ENCODE measurements around the gene THSD7B. TPM values are rescaled to one million over a fixed set of nuclear protein-coding genes. Genes with fewer than 3 reads are reported as not detected.

THSD7B gene
- total and polyA plus RNA-seq, 2 experiments from 2014 or later: 0.86 to 3.8 TPM

GRCh38 chr2:137333386-137334165, 568.2 kb downstream of the THSD7B start (continued):
- TF ChIP-seq, protein P1, sequence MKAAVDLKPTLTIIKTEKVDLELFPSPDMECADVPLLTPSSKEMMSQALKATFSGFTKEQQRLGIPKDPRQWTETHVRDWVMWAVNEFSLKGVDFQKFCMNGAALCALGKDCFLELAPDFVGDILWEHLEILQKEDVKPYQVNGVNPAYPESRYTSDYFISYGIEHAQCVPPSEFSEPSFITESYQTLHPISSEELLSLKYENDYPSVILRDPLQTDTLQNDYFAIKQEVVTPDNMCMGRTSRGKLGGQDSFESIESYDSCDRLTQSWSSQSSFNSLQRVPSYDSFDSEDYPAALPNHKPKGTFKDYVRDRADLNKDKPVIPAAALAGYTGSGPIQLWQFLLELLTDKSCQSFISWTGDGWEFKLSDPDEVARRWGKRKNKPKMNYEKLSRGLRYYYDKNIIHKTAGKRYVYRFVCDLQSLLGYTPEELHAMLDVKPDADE (IDR thresholded peaks at IDR 0.05): no peak
- TF ChIP-seq POLR2AphosphoS5 (IDR thresholded peaks at IDR 0.05; ENCODE audit: low read depth): no peak
- no peak for TF ChIP-seq NANOG (IDR thresholded peaks at IDR 0.05; ENCODE audit: borderline replicate concordance)
- TF ChIP-seq ZNF331 (CRISPR knock-in tag; IDR thresholded peaks at IDR 0.05; ENCODE audit: low read depth): no peak
- TF ChIP-seq EZH2phosphoT487 (IDR thresholded peaks at IDR 0.05; ENCODE audit: unreplicated experiment): no peak

GRCh38 chr2:137336067-137336466, 570.7 kb downstream of the THSD7B start:
- Histone ChIP-seq H4K20me1 (replicated peaks; ENCODE audit: insufficient read depth) (no peaks in the 10 kb centered on the region), H3F3A (replicated peaks; ENCODE audit: low read depth) (no peaks in the 10 kb centered on the region), H2AFZ (no peak overlapping the region), H3K4me2 (no peak overlapping the region), H3K4me1 (ENCODE audit: insufficient read depth) (peaks cover 9% of the 10 kb centered on the region; the same call in 1 of the 2 replicates), H3K27me3 (ENCODE audit: insufficient read depth) (no peaks in the 10 kb centered on the region), H3K4me3 (no peak overlapping the region), H3K9me2 (ENCODE audit: insufficient read depth) (0 out of 2 replicates have a peak, but pooled peaks cover 4% of the 10 kb centered on the region), H3K79me2 (replicated peaks; ENCODE audit: insufficient read depth) (no peaks in the 10 kb centered on the region), H3K27ac (ENCODE audit: low read depth) (no peak overlapping the region), H3K36me3 (ENCODE audit: insufficient read depth) (no peaks in the 10 kb centered on the region)
- DNase-seq (ENCODE audit: low spot score): no peak
- TF ChIP-seq, protein P2, sequence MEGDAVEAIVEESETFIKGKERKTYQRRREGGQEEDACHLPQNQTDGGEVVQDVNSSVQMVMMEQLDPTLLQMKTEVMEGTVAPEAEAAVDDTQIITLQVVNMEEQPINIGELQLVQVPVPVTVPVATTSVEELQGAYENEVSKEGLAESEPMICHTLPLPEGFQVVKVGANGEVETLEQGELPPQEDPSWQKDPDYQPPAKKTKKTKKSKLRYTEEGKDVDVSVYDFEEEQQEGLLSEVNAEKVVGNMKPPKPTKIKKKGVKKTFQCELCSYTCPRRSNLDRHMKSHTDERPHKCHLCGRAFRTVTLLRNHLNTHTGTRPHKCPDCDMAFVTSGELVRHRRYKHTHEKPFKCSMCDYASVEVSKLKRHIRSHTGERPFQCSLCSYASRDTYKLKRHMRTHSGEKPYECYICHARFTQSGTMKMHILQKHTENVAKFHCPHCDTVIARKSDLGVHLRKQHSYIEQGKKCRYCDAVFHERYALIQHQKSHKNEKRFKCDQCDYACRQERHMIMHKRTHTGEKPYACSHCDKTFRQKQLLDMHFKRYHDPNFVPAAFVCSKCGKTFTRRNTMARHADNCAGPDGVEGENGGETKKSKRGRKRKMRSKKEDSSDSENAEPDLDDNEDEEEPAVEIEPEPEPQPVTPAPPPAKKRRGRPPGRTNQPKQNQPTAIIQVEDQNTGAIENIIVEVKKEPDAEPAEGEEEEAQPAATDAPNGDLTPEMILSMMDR (conservative IDR thresholded peaks at IDR 0.05; ENCODE audit: low read depth in 2 of 2): no peak
- TF ChIP-seq ZNF114 (CRISPR knock-in tag; IDR thresholded peaks at IDR 0.05): no peak
- TF ChIP-seq CREB1 (CRISPR knock-in tag; IDR thresholded peaks at IDR 0.05; ENCODE audit: low read depth): no peak
- TF ChIP-seq, protein P1 (IDR thresholded peaks at IDR 0.05): no peak
- no peak for TF ChIP-seq EZH2 (IDR thresholded peaks at IDR 0.05; ENCODE audit: low read depth, unreplicated experiment)
- Mint-ChIP-seq H3K4me1 (peaks cover 5% of the 10 kb centered on the region; the same call in 2 of the 3 replicates), H3K4me3 (no peak overlapping the region), H3K27ac (no peak overlapping the region), H3K27me3 (ENCODE audit: insufficient read depth, low read depth, poor library complexity) (peaks cover 1% of the 10 kb centered on the region), H3K36me3 (ENCODE audit: low read depth) (peaks cover under 1% of the 10 kb centered on the region; the same call in 1 of the 3 replicates), H3K9me3 (peaks cover 4% of the 10 kb centered on the region; the same call in 2 of the 3 replicates)
- ATAC-seq: no peak
